Neural crest cell (in vitro differentiated cells): ENCODE measurements around the gene NTRK2. TPM values are rescaled to one million over a fixed set of nuclear protein-coding genes. Genes with fewer than 3 reads are reported as not detected.

Source experiments
- DNase-seq: peaks from one replicate; pipeline ENCODE4 v3.0.0; 2021; ENCODE audit warnings: low read depth, mixed read lengths, low spot score
- H3K27ac Mint-ChIP-seq: one replicate; pipeline ENCODE4 v1.8.0; 2021; ENCODE audit warnings: mild to moderate bottlenecking, mixed read lengths; ENCODE audit not compliant: unreplicated experiment
- H3K27me3 Mint-ChIP-seq: 2 replicates; pipeline ENCODE4 v1.8.0; 2021; ENCODE audit warnings: low read depth, mild to moderate bottlenecking, mixed read lengths
- H3K36me3 Mint-ChIP-seq: 2 replicates; pipeline ENCODE4 v1.8.0; 2021; ENCODE audit warnings: low read depth, mild to moderate bottlenecking, mixed read lengths
- H3K4me1 Mint-ChIP-seq: 2 replicates; pipeline ENCODE4 v1.8.0; 2021; ENCODE audit warnings: mixed read lengths
- H3K4me3 Mint-ChIP-seq: one replicate; pipeline ENCODE4 v1.8.0; 2021; ENCODE audit warnings: mild to moderate bottlenecking, mixed read lengths
- H3K9me3 Mint-ChIP-seq: 2 replicates; pipeline ENCODE4 v1.8.0; 2021; ENCODE audit warnings: mixed read lengths
- CTCF ChIP-seq: fragments of 200-600 bp; sonication (generic); conservative IDR thresholded peaks from 2 replicates; pipeline ENCODE4 v1.5.0; 2021; ENCODE audit warnings: antibody characterized with exemption, mild to moderate bottlenecking
- total RNA-seq: library from RNA; stranded (reverse); gene quantifications from 2 replicates; pipeline ENCODE4 v1.2.1, GENCODE V29; 2021

Gene NTRK2
- total RNA-seq, 1 donor from 2014 or later, result 20.6 TPM

- peaks cover 4% of the 10 kb centered on the region for H3K36me3 Mint-ChIP-seq
- no peak overlapping the region for H3K27ac Mint-ChIP-seq
- H3K4me1 Mint-ChIP-seq, result peaks cover 43% of the 10 kb centered on the region
- H3K4me3 Mint-ChIP-seq, result no peak overlapping the region
- TF ChIP-seq CTCF, result no peak
- DNase-seq, result no peak
- H3K9me3 Mint-ChIP-seq, result peaks cover 5% of the 10 kb centered on the region
- peaks cover 7% of the 10 kb centered on the region for H3K27me3 Mint-ChIP-seq
Measured at GRCh38 chr9:84781931-84782866, 112.7 kb downstream of the NTRK2 start.

- DNase-seq, result no peak
- Mint-ChIP-seq H3K4me3 (no peak overlapping the region), H3K27me3 (peaks cover 7% of the 10 kb centered on the region), H3K4me1 (peaks cover 24% of the 10 kb centered on the region), H3K27ac (peak overlapping the region; percentile 32), H3K36me3 (peaks cover 4% of the 10 kb centered on the region), H3K9me3 (peaks cover 8% of the 10 kb centered on the region)
- no peak for TF ChIP-seq CTCF
Measured at GRCh38 chr9:84785792-84786547, 116.4 kb downstream of the NTRK2 start.

- Mint-ChIP-seq H3K27ac (no peak overlapping the region), H3K4me3 (no peak overlapping the region), H3K27me3 (peaks cover 2% of the 10 kb centered on the region)
Measured at GRCh38 chr9:84788803-84789462, 119.4 kb downstream of the NTRK2 start.

GRCh38 chr9:84789463-84789830 is 119.9 kb downstream of the NTRK2 start:
- no peak overlapping the region for H3K4me3 Mint-ChIP-seq
- H3K27me3 Mint-ChIP-seq, result no peaks in the 10 kb centered on the region
- TF ChIP-seq CTCF, result no peak
- DNase-seq, result no peak
- peaks cover 4% of the 10 kb centered on the region for H3K9me3 Mint-ChIP-seq
- H3K4me1 Mint-ChIP-seq, result peaks cover 20% of the 10 kb centered on the region
- H3K36me3 Mint-ChIP-seq, result no peaks in the 10 kb centered on the region
- H3K27ac Mint-ChIP-seq, result no peak overlapping the region

More at GRCh38 chr9:84788803-84789462, 119.4 kb downstream of the NTRK2 start:
- TF ChIP-seq CTCF, result no peak
- H3K9me3 Mint-ChIP-seq, result peaks cover 4% of the 10 kb centered on the region
- peaks cover 22% of the 10 kb centered on the region for H3K4me1 Mint-ChIP-seq
- no peaks in the 10 kb centered on the region for H3K36me3 Mint-ChIP-seq
- no peak for DNase-seq

GRCh38 chr9:84791643-84792042 is 122.1 kb downstream of the NTRK2 start:
- Mint-ChIP-seq H3K27ac (no peak overlapping the region), H3K36me3 (no peaks in the 10 kb centered on the region), H3K27me3 (no peaks in the 10 kb centered on the region), H3K4me3 (no peak overlapping the region), H3K9me3 (peaks cover 4% of the 10 kb centered on the region), H3K4me1 (peaks cover 3% of the 10 kb centered on the region)
- no peak for DNase-seq
- TF ChIP-seq CTCF, result no peak
